WTC11 (cell line): ENCODE data around the gene ZMIZ1. TPM values are rescaled to one million over a fixed set of nuclear protein-coding genes. Genes with fewer than 3 reads are reported as not detected.

Experiments
- ATAC-seq: fragments of 200-7000 bp; cut with Tn5 transposase; 2 replicates; pipeline ENCODE4 v1.10.0; 2021; ENCODE audit warnings: mild to moderate bottlenecking, moderate library complexity
- CTCF ChIA-PET: fragments of 300-600 bp; sonication (Branson Sonifier 250); formaldehyde crosslinking; loops from one replicate; lab custom pipeline; 2021; ENCODE audit warnings: antibody characterized with exemption; lab: Charles Lee
- POLR2A ChIA-PET: fragments of 350-600 bp; sonication (Branson Sonifier 250); formaldehyde crosslinking; loops from one replicate; lab custom pipeline; 2021; ENCODE audit warnings: antibody characterized with exemption; lab: Charles Lee
- DNase-seq: peaks from one replicate; pipeline ENCODE4 v3.0.0; 2021; ENCODE audit warnings: low spot score
- H3K27ac Mint-ChIP-seq: 2 replicates; pipeline ENCODE4 v1.8.0; 2021; ENCODE audit warnings: mixed read lengths
- H3K27me3 Mint-ChIP-seq: 2 replicates; pipeline ENCODE4 v1.8.0; 2021; ENCODE audit warnings: low read depth, mild to moderate bottlenecking, moderate library complexity, mixed read lengths
- H3K36me3 Mint-ChIP-seq: 2 replicates; pipeline ENCODE4 v1.8.0; 2021; ENCODE audit warnings: mixed read lengths
- H3K4me1 Mint-ChIP-seq: 2 replicates; pipeline ENCODE4 v1.8.0; 2022; ENCODE audit warnings: mixed read lengths
- H3K4me3 Mint-ChIP-seq: 2 replicates; pipeline ENCODE4 v1.8.0; 2021; ENCODE audit warnings: mild to moderate bottlenecking, moderate library complexity, mixed read lengths
- H3K9me3 Mint-ChIP-seq: 2 replicates; pipeline ENCODE4 v1.8.0; 2021; ENCODE audit warnings: mixed read lengths
- CREM ChIP-seq: sonication (generic); formaldehyde crosslinking; IDR thresholded peaks from 2 replicates; pipeline ENCODE4 v1.8.1; 2022; ENCODE audit warnings: mild to moderate bottlenecking, missing genetic modification reagents, moderate library complexity
- ESRRA ChIP-seq: sonication (generic); formaldehyde crosslinking; IDR thresholded peaks from 2 replicates; pipeline ENCODE4 v1.8.1; 2022; ENCODE audit warnings: mild to moderate bottlenecking, missing genetic modification reagents, borderline replicate concordance
- FOXK1 ChIP-seq: sonication (generic); formaldehyde crosslinking; IDR thresholded peaks from 2 replicates; pipeline ENCODE4 v1.8.0; 2022; ENCODE audit warnings: mild to moderate bottlenecking, moderate library complexity, missing genetic modification reagents
- GABPB1 ChIP-seq: sonication (generic); formaldehyde crosslinking; IDR thresholded peaks from 2 replicates; pipeline ENCODE4 v1.8.1; 2023; ENCODE audit warnings: mild to moderate bottlenecking, missing genetic modification reagents
- NFATC4 ChIP-seq: fragments of 250-450 bp; sonication (Bioruptor Pico); IDR thresholded peaks from 2 replicates; pipeline ENCODE4 v1.9.0; 2021; ENCODE audit warnings: mild to moderate bottlenecking
- NR3C1 ChIP-seq: sonication (generic); formaldehyde crosslinking; conservative IDR thresholded peaks from 2 replicates; pipeline ENCODE4 v1.8.1; 2023; ENCODE audit warnings: low read depth, mild to moderate bottlenecking, missing genetic modification reagents
- OVOL2 ChIP-seq: fragments of 250-450 bp; sonication (Bioruptor Pico); IDR thresholded peaks from 2 replicates; pipeline ENCODE4 v1.9.0; 2021; ENCODE audit warnings: mild to moderate bottlenecking, borderline replicate concordance
- SMAD3 ChIP-seq: sonication (generic); formaldehyde crosslinking; IDR thresholded peaks from 2 replicates; pipeline ENCODE4 v1.8.0; 2022; ENCODE audit warnings: missing genetic modification reagents, mild to moderate bottlenecking, borderline replicate concordance
- TCF7 ChIP-seq: sonication (generic); formaldehyde crosslinking; IDR thresholded peaks from 2 replicates; pipeline ENCODE4 v1.8.0; 2022; ENCODE audit warnings: mild to moderate bottlenecking, low read depth, missing genetic modification reagents, moderate library complexity
- ZNF138 ChIP-seq: sonication (generic); formaldehyde crosslinking; conservative IDR thresholded peaks from 2 replicates; pipeline ENCODE4 v1.8.1; 2022; ENCODE audit warnings: mild to moderate bottlenecking, moderate library complexity, missing genetic modification reagents
- total RNA-seq: library from RNA; stranded (reverse); gene quantifications from 3 replicates; pipeline ENCODE4 v1.2.3, GENCODE V29; 2021
- TF ChIP-seq, protein P1 (sequence below): sonication (generic); formaldehyde crosslinking; IDR thresholded peaks from 2 replicates; pipeline ENCODE4 v1.8.0; 2022; ENCODE audit warnings: mild to moderate bottlenecking, missing genetic modification reagents
- TF ChIP-seq, protein P2 (sequence below): sonication (generic); formaldehyde crosslinking; IDR thresholded peaks from 2 replicates; pipeline ENCODE4 v1.8.0; 2023; ENCODE audit warnings: mild to moderate bottlenecking, missing genetic modification reagents
- TF ChIP-seq, protein P3 (sequence below): sonication (generic); formaldehyde crosslinking; IDR thresholded peaks from 2 replicates; pipeline ENCODE4 v1.8.0; 2022; ENCODE audit warnings: mild to moderate bottlenecking, missing genetic modification reagents
- TF ChIP-seq, protein P4 (sequence below): sonication (generic); formaldehyde crosslinking; IDR thresholded peaks from 2 replicates; pipeline ENCODE4 v1.8.0; 2022; ENCODE audit warnings: mild to moderate bottlenecking, missing genetic modification reagents
- TF ChIP-seq, protein P5 (sequence below): sonication (generic); formaldehyde crosslinking; IDR thresholded peaks from 2 replicates; pipeline ENCODE4 v1.8.0; 2023; ENCODE audit warnings: missing genetic modification reagents

The ZMIZ1 gene
- total RNA-seq, 1 experiment from 2014 or later = 44.4 TPM

DNA sequence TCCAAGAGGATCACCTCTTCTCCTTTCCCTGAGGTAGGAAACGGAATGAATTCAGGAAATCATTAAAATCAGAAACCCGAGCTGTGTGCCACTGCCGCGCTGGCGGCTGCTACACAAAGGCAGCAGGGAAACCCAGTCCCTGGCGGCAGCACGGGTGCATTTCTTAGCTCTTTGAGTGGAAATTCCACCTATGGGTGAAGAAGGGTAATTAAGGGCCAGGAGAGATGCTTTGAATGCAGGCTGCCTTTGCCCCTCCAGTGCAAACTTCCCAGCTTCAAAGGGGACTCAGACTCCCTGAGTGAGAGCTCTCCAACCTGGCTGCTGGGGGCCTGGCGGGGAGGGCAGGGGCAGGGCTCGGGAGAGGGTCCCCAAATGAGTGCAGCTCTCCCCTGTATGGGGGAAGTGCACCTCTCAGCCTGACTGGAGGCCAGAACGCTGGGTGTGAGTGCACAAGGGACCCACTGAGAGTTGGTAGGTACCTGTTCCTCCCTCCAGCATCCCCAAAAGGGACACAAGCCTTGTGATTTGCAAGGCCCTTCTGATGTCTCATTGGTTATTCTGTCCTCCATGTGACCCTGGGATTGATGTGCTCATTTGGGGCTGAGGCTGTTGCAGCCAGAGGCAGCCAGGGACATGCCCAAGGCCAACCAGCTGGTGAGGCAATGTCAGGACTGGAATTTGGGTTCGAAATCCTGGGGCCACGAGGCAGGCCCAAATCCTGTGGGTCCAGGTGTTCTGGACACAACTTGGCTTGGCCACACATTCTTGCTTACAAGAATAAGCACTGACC lies 16.3 kb upstream of the ZMIZ1 start (continued):
- TF ChIP-seq, protein P1, sequence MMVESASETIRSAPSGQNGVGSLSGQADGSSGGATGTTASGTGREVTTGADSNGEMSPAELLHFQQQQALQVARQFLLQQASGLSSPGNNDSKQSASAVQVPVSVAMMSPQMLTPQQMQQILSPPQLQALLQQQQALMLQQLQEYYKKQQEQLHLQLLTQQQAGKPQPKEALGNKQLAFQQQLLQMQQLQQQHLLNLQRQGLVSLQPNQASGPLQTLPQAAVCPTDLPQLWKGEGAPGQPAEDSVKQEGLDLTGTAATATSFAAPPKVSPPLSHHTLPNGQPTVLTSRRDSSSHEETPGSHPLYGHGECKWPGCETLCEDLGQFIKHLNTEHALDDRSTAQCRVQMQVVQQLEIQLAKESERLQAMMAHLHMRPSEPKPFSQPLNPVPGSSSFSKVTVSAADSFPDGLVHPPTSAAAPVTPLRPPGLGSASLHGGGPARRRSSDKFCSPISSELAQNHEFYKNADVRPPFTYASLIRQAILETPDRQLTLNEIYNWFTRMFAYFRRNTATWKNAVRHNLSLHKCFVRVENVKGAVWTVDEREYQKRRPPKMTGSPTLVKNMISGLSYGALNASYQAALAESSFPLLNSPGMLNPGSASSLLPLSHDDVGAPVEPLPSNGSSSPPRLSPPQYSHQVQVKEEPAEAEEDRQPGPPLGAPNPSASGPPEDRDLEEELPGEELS (CRISPR knock-in tag) = no peak
- TF ChIP-seq, all 79 proteins: peak for 2

DNA sequence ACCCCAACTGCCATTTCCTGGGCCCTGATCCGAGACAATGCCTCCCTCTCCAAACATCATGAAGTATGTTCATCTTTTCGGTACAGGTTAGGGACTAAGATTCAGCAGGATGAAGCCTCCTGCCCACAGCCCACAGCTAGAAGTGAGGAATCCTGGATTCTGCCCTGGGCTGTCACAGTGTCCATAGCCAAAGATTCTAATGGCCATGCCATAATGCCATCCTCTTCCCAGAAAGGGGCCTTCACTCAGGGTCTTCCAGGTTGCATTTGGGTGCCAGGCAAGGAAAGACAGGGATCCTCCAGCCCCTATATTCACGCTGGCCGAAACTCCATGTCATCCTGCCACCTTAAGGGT lies 15.7 kb upstream of the ZMIZ1 start:
- CTCF ChIA-PET = interaction anchor here (1.4 to 1.7 kb wide), 2 partner anchors 79 to 115 kb away, joined by 3 to 15 read pairs; no protein-coding TSS in a partner anchor
- Mint-ChIP-seq H3K27ac (no peak overlapping the region), H3K4me3 (no peak overlapping the region), H3K27me3 (peaks cover 17% of the 10 kb centered on the region), H3K9me3 (no peaks in the 10 kb centered on the region), H3K4me1 (peaks cover 58% of the 10 kb centered on the region), H3K36me3 (no peaks in the 10 kb centered on the region)
- TF ChIP-seq ZNF138 (CRISPR knock-in tag) = no peak
- no peak for TF ChIP-seq NR3C1 (CRISPR knock-in tag)
- TF ChIP-seq GABPB1 (CRISPR knock-in tag) = no peak
- TF ChIP-seq, protein P2, sequence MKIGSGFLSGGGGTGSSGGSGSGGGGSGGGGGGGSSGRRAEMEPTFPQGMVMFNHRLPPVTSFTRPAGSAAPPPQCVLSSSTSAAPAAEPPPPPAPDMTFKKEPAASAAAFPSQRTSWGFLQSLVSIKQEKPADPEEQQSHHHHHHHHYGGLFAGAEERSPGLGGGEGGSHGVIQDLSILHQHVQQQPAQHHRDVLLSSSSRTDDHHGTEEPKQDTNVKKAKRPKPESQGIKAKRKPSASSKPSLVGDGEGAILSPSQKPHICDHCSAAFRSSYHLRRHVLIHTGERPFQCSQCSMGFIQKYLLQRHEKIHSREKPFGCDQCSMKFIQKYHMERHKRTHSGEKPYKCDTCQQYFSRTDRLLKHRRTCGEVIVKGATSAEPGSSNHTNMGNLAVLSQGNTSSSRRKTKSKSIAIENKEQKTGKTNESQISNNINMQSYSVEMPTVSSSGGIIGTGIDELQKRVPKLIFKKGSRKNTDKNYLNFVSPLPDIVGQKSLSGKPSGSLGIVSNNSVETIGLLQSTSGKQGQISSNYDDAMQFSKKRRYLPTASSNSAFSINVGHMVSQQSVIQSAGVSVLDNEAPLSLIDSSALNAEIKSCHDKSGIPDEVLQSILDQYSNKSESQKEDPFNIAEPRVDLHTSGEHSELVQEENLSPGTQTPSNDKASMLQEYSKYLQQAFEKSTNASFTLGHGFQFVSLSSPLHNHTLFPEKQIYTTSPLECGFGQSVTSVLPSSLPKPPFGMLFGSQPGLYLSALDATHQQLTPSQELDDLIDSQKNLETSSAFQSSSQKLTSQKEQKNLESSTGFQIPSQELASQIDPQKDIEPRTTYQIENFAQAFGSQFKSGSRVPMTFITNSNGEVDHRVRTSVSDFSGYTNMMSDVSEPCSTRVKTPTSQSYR (CRISPR knock-in tag) = no peak
- TF ChIP-seq, protein P3, sequence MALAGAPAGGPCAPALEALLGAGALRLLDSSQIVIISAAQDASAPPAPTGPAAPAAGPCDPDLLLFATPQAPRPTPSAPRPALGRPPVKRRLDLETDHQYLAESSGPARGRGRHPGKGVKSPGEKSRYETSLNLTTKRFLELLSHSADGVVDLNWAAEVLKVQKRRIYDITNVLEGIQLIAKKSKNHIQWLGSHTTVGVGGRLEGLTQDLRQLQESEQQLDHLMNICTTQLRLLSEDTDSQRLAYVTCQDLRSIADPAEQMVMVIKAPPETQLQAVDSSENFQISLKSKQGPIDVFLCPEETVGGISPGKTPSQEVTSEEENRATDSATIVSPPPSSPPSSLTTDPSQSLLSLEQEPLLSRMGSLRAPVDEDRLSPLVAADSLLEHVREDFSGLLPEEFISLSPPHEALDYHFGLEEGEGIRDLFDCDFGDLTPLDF (CRISPR knock-in tag) = no peak
- no peak for TF ChIP-seq OVOL2
- no peak for TF ChIP-seq CREM (CRISPR knock-in tag)
- TF ChIP-seq ESRRA (CRISPR knock-in tag) = no peak
- TF ChIP-seq, protein P4, sequence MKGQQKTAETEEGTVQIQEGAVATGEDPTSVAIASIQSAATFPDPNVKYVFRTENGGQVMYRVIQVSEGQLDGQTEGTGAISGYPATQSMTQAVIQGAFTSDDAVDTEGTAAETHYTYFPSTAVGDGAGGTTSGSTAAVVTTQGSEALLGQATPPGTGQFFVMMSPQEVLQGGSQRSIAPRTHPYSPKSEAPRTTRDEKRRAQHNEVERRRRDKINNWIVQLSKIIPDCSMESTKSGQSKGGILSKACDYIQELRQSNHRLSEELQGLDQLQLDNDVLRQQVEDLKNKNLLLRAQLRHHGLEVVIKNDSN (CRISPR knock-in tag) = no peak
- TF ChIP-seq TCF7 (CRISPR knock-in tag) = no peak
- TF ChIP-seq, protein P5, sequence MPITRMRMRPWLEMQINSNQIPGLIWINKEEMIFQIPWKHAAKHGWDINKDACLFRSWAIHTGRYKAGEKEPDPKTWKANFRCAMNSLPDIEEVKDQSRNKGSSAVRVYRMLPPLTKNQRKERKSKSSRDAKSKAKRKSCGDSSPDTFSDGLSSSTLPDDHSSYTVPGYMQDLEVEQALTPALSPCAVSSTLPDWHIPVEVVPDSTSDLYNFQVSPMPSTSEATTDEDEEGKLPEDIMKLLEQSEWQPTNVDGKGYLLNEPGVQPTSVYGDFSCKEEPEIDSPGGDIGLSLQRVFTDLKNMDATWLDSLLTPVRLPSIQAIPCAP (CRISPR knock-in tag) = no peak
- TF ChIP-seq SMAD3 = no peak
- no peak for ATAC-seq
- DNase-seq = peak; percentile 2
- POLR2A ChIA-PET = no interaction called here

DNA sequence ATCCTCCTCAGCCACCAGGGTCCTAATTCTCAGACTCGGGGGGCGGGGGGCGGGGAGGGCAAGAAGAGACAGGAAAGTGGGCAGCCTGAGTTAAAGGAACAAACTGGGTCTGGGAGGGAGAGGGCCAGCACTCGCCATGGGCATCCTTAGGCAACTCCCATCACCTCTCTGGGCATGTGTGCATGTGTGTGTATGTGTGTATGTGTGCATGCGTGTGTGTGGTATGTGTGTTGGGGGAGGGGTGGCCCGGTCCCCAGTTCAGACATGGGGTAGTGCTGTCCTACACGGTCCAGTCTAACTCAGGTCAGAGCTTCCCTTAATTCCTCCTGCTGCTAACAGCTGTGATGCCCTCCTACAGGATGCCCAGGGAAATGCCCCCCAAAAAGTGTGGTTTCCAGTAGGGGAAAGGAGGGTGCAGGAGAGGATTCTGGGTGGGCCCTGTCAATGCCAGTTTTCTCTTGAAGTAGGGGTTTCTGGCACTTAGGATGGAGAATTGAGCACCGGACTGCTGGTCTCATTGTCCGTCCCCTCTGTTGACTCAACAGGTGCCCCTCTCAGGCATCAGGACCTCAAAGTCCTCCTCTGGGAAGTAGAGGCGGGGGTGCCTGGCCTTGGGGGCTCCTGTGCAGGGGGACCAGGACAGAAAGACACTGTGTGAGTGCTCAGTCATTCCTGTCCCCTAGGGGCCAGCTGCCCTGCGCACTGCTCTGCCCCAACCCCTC lies 15.1 kb upstream of the ZMIZ1 start:
- Mint-ChIP-seq H3K36me3 (no peaks in the 10 kb centered on the region), H3K27ac (no peak overlapping the region), H3K4me3 (no peak overlapping the region), H3K9me3 (no peaks in the 10 kb centered on the region), H3K4me1 (peaks cover 60% of the 10 kb centered on the region), H3K27me3 (peaks cover 23% of the 10 kb centered on the region)
- no peak for DNase-seq
- ATAC-seq = no peak
- ChIA-PET POLR2A (no interaction called here), CTCF (no interaction called here)
- no peak for TF ChIP-seq NFATC4 (CRISPR knock-in tag)
- no peak for TF ChIP-seq FOXK1 (CRISPR knock-in tag)
